RWPE2 (cell line): ENCODE measurements around the gene RNF223.

Source experiments
- ATAC-seq: fragments of 200-7000 bp; cut with Tn5 transposase; 3 replicates; pipeline ENCODE4 v1.9.1; 2021; ENCODE audit warnings: low read depth
- DNase-seq: peaks from one replicate; pipeline ENCODE4 v3.0.0-alpha.2; 2020; ENCODE audit warnings: low spot score
- H3K27ac ChIP-seq: fragments of 450-650 bp; 2 replicates; pipeline ENCODE4 v1.5.1; 2017; ENCODE audit warnings: mild to moderate bottlenecking; ENCODE audit not compliant: poor library complexity, severe bottlenecking
- H3K27me3 ChIP-seq: fragments of 250-450 bp; sonication (Bioruptor Pico); 2 replicates; pipeline ENCODE4 v1.5.1; 2021; ENCODE audit warnings: mild to moderate bottlenecking, moderate library complexity; ENCODE audit not compliant: insufficient read depth, poor library complexity, severe bottlenecking
- H3K36me3 ChIP-seq: fragments of 250-450 bp; sonication (Bioruptor Pico); 2 replicates; pipeline ENCODE4 v1.5.1; 2020; ENCODE audit warnings: low read depth, mild to moderate bottlenecking, moderate library complexity
- H3K4me1 ChIP-seq: fragments of 250-450 bp; sonication (Bioruptor Pico); 2 replicates; pipeline ENCODE4 v1.5.1; 2021; ENCODE audit warnings: mild to moderate bottlenecking, moderate library complexity; ENCODE audit not compliant: insufficient read depth, poor library complexity, severe bottlenecking
- H3K4me3 ChIP-seq: fragments of 250-450 bp; sonication (Bioruptor Pico); 2 replicates; pipeline ENCODE4 v1.5.1; 2021; ENCODE audit warnings: mild to moderate bottlenecking, moderate library complexity; ENCODE audit not compliant: severe bottlenecking
- H3K9me3 ChIP-seq: fragments of 250-450 bp; sonication (Bioruptor Pico); 2 replicates; pipeline ENCODE4 v1.5.1; 2021; ENCODE audit warnings: mild to moderate bottlenecking, moderate library complexity; ENCODE audit not compliant: severe bottlenecking
- TF ChIP-seq, protein P1 (sequence below): fragments of 450-650 bp; IDR thresholded peaks from one replicate; pipeline ENCODE4 v1.5.1; 2017; ENCODE audit warnings: mild to moderate bottlenecking, moderate library complexity; ENCODE audit not compliant: poor library complexity, severe bottlenecking

The RNF223 gene

DNA sequence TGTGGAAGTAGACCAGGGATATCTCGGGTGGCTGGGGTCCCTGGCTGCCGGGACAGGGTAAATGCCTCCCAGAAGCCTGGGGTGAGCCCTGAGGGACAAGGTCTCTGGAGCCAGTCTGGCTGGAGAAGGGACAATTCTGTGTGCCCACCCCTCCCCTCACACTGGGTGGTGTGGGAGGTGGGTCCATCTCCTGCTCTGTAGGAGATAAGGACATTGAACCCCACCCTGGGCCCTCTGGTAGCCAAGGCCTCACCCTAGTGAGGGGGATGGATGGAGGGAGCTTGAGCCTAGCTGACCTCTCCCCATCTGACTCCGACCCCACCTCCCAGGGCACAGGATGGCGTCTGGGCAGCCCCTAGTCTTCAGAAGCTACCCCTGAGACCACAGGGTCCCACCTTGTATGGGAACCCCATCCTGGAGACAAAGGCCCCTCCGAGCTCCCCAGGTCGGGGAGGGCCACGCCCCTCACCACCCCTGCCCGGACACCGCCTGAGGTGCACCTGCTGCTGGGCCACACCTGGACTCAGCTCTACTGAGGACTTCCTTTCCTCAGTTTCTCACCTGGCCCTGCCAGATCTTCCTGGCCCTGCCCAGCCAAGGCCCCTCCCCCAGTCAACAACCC lies 49.8 kb downstream of the RNF223 start:
- no peak; the same call in 2 of the 3 replicates for ATAC-seq
- peaks cover 29% of the 10 kb centered on the region for H3K4me1 ChIP-seq
- DNase-seq: no peak
- no peaks in the 10 kb centered on the region for H3K27me3 ChIP-seq
- peak overlapping the region; percentile 26 for H3K4me3 ChIP-seq
- no peaks in the 10 kb centered on the region for H3K9me3 ChIP-seq
- peaks cover 55% of the 10 kb centered on the region for H3K36me3 ChIP-seq
- H3K27ac ChIP-seq: peak overlapping the region; percentile 96
- TF ChIP-seq, protein P1, sequence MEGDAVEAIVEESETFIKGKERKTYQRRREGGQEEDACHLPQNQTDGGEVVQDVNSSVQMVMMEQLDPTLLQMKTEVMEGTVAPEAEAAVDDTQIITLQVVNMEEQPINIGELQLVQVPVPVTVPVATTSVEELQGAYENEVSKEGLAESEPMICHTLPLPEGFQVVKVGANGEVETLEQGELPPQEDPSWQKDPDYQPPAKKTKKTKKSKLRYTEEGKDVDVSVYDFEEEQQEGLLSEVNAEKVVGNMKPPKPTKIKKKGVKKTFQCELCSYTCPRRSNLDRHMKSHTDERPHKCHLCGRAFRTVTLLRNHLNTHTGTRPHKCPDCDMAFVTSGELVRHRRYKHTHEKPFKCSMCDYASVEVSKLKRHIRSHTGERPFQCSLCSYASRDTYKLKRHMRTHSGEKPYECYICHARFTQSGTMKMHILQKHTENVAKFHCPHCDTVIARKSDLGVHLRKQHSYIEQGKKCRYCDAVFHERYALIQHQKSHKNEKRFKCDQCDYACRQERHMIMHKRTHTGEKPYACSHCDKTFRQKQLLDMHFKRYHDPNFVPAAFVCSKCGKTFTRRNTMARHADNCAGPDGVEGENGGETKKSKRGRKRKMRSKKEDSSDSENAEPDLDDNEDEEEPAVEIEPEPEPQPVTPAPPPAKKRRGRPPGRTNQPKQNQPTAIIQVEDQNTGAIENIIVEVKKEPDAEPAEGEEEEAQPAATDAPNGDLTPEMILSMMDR: no peak

DNA sequence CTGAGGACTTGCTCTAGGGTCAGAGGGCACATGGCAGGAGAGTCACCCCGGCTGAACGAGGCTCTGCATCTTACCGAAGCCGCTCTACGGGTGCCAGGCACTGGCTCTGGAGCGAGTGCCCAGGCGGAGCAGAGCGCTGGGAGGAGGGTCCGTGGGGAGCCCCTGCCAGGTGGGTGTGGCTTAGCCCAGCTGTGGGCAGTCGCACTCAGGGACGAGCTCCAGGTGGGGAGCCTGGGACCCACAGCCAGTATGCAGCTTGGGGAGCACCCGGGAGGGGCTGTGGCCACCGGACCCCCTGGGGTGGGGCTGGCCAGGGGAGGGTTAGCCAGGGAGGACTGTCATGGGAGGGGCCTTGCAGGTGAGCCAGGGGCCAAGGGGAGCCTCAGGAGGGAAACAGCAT lies 50.4 kb downstream of the RNF223 start:
- peaks cover 55% of the 10 kb centered on the region for H3K36me3 ChIP-seq
- no peak for ATAC-seq
- H3K4me3 ChIP-seq: no peak overlapping the region
- TF ChIP-seq, protein P1: no peak
- peak overlapping the region; percentile 96 for H3K27ac ChIP-seq
- no peaks in the 10 kb centered on the region for H3K27me3 ChIP-seq
- DNase-seq: no peak
- H3K9me3 ChIP-seq: no peaks in the 10 kb centered on the region
- peaks cover 29% of the 10 kb centered on the region for H3K4me1 ChIP-seq

DNA sequence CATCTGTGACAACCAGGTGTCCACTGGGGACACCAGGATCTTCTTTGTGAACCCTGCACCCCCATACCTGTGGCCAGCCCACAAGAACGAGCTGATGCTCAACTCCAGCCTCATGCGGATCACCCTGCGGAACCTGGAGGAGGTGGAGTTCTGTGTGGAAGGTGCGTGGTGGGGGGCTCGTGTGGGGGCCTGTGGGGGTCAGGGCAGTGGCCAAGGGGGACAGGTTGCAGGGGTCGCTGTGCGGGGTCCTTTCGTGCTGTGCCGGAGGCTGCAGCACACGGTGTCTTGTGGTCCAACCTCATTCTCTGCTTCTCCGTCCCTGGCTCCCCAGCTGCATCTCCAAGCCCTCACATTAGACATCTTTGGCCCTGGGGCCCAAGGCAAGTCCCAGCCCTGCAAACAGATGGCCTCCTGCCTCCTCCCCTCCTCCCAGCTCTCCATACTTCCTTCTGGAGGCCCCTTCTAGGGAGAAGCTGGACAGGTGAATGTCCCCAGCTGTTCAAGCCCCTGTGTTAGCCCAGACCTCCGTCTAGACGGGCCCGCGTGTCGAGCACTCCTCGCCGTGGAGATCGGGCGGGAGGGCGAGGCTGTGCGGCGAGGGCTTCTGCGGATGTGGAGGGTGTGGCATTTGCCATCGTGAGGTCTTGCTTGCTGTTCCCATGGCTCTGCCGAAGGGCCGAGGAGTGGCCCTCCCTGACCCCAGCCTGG lies 51.6 kb downstream of the RNF223 start:
- peak overlapping the region; percentile 96 for H3K27ac ChIP-seq
- H3K9me3 ChIP-seq: no peaks in the 10 kb centered on the region
- peaks cover 48% of the 10 kb centered on the region for H3K36me3 ChIP-seq
- peaks cover 29% of the 10 kb centered on the region for H3K4me1 ChIP-seq
- TF ChIP-seq, protein P1: no peak
- H3K27me3 ChIP-seq: no peaks in the 10 kb centered on the region
- DNase-seq (no peak), ATAC-seq (no peak)
- peak overlapping the region; percentile 99 for H3K4me3 ChIP-seq

DNA sequence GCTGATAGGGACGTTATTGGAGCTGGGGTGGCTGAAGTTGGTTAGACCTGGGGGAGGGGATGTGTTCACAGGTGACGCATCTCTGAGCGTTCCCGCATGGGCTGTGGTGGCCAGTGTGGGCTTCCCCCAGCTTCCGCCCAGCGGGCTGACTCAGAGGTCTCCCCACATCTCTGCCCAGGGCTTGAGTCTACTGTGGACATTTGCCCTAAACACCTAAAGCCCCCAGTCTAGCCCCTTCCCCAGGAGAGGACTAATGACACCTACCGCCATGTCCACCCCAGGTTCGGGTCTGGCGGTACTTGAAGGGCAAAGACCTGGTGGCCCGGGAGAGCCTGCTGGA lies 52.2 kb downstream of the RNF223 start:
- peaks cover 42% of the 10 kb centered on the region for H3K36me3 ChIP-seq
- H3K4me1 ChIP-seq: peaks cover 29% of the 10 kb centered on the region
- no peaks in the 10 kb centered on the region for H3K27me3 ChIP-seq
- H3K4me3 ChIP-seq: peak overlapping the region; percentile 99
- H3K9me3 ChIP-seq: no peaks in the 10 kb centered on the region
- peak overlapping the region; percentile 96 for H3K27ac ChIP-seq
- DNase-seq (no peak), ATAC-seq (peak; percentile 47)
- TF ChIP-seq, protein P1: no peak
